C4-2B (cell line): Measurements from ENCODE around the gene RALGAPB.

ENCODE experiments used
- CTCF ChIP-seq: fragments of 450-650 bp; conservative IDR thresholded peaks from 2 replicates; pipeline ENCODE4 v1.5.1; 2017; ENCODE audit warnings: mild to moderate bottlenecking
- ZFX ChIP-seq: fragments of 450-650 bp; IDR thresholded peaks from 2 replicates; pipeline ENCODE4 v1.6.1; 2017

GRCh38 chr20:38473367-38473795, 738 bp downstream of the RALGAPB start:
- TF ChIP-seq CTCF, result no peak; the same call in none of the 2 replicates
- TF ChIP-seq ZFX, result no peak
